ENCODE data around the gene AKTIP.
"Not testable (repeated sequence)": the region's sequence is repeated elsewhere in the genome, so short reads cannot be mapped to it uniquely, and the experiment has no call there.

AKTIP gene

DNA sequence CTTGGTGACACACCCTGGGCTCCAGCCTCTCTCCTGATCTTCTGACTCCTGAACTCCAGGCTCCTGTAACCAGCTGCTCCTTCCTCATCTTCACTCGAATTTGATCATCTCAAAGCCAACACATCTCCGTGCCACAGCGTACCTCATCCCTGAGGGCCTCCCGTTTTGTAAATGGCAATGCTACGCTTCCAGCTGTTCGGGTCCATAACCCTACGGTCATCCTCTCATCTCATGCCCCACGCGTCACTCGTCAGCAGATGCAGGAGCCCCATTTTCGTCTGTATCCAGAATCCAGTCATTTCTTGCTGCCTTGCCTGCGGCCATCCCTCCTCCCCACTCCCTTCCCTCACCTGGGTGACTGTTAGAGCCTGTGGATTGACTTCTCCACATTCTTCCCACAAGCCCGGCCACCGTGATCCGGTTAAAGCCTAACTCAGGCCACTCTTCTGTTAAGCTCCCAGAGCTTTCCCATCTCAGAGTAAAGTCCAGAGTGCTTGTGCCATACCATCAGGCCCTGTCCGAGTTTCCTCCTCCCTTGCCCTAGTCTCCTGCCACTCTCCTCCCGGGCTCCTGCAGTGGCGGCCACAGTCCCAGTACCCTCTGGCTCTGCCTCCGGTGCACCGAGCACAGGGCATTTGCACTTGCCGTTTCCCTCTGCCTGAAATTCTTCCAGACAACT lies 20.3 kb upstream of the AKTIP start:
- DNase-seq (ENCODE audit: low read depth in 2 of 2), result no peak
- H3K4me3 ChIP-seq (replicated peaks in 1 of 2; ENCODE audit: low read depth in 2 of 2, low read length in 2 of 2), result no peak overlapping the region
- TF ChIP-seq, protein P1, sequence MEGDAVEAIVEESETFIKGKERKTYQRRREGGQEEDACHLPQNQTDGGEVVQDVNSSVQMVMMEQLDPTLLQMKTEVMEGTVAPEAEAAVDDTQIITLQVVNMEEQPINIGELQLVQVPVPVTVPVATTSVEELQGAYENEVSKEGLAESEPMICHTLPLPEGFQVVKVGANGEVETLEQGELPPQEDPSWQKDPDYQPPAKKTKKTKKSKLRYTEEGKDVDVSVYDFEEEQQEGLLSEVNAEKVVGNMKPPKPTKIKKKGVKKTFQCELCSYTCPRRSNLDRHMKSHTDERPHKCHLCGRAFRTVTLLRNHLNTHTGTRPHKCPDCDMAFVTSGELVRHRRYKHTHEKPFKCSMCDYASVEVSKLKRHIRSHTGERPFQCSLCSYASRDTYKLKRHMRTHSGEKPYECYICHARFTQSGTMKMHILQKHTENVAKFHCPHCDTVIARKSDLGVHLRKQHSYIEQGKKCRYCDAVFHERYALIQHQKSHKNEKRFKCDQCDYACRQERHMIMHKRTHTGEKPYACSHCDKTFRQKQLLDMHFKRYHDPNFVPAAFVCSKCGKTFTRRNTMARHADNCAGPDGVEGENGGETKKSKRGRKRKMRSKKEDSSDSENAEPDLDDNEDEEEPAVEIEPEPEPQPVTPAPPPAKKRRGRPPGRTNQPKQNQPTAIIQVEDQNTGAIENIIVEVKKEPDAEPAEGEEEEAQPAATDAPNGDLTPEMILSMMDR (IDR thresholded peaks at IDR 0.05; ENCODE audit: low read depth, low read length), result no peak

DNA sequence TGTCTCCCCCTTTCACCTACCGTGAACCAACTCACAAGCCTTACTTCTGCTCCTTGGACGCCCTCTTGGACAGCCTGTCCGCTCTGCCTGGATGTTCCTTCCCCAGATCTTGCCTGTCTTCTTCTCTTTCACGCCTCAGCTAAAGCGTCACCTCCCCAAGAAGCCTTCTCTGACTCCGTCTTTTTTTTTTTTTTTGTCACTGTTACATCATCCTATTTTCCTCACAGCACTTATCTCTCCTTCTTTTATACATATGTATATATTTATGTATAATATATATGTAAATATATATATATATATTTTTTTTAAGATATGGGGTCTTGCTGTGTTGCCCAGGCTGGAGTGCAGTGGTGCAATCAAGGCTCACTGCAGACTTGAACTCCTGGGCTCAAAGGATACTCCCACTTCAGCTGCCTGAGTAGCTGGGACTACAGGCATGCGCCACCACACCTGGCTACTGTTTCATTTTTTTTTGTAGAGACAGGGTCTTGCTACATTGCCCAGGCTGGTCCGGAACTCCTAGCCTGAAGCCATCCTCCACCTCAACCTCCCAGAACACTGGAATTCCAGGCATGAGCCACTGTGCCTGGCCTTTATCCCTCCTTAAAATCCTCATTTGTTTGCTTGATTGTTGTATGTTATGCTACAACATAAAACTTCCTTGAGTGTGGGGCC lies 16.5 kb upstream of the AKTIP start:
- DNase-seq (ENCODE audit: low read depth in 2 of 2), result no peak
- TF ChIP-seq, protein P1 (IDR thresholded peaks at IDR 0.05; ENCODE audit: low read depth, low read length), result no peak
- H3K4me3 ChIP-seq (replicated peaks in 1 of 2; ENCODE audit: low read depth in 2 of 2, low read length in 2 of 2), result no peak overlapping the region

DNA sequence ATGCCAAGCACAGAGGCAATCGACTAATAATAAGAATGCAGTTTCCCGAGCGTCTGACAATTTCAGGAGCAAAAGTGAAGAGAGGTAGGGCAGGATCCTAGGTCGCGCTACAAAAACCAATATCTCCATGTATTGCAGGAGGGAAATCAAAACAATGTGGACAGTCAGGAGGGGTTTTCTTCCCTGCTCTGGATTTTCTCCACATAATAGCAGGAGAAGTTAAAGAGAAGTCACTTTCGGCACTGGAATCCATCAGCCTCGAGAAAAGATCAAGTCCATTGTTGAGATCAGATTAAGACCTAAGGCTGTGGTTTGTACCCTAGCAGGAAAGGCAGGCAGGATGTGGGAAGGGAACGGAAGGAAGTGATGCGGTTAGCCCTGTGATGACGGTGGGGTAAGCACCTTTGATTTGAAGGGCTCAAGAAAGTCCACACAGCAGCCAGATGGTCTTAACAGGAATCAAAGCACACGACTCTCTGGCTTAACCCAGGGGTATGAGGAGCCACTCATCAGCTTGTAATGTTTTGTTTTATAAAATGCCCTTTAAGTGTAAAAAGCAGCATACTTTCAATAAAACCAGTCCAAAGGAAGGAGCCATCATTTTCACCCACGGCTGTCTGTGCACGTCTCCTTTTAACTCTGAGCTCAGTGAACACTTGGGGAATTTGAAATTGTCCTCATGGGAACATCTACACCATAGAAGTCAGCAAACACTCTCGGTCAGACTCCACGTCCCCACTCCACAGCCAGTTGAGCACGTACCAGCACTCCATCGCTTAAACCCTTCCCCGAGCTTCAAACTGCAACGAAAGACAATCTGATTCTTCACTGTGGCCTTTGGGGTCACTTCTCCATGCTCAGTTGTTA lies 15.8 kb upstream of the AKTIP start:
- TF ChIP-seq, protein P1 (IDR thresholded peaks at IDR 0.05; ENCODE audit: low read depth, low read length), result no peak
- no peak overlapping the region for H3K4me3 ChIP-seq (replicated peaks in 1 of 2; ENCODE audit: low read depth in 2 of 2, low read length in 2 of 2)
- peak; percentile 86 to 95 for DNase-seq (ENCODE audit: low read depth in 2 of 2)

DNA sequence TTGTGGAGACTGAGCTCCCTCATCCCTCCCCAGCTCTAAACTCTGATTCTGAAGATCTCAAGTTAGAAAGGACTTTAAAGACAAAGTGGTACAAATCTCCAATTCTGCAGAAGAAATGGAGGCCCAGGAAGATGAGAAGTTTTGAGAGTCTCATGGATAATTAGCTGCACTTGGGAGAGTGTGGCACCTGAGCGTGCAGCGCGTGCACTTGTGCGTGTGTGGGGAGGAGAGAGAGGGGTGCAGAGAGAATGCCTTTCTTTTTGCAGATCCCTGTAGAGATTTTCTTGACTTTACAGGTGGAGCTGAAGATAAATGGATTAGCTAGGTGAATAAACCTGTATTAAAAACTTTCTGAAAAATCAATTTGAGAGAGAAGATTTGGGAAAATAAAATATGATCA lies 14.8 kb upstream of the AKTIP start:
- no peak overlapping the region for H3K4me3 ChIP-seq (replicated peaks in 1 of 2; ENCODE audit: low read depth in 2 of 2, low read length in 2 of 2)
- no peak for DNase-seq (ENCODE audit: low read depth in 2 of 2)
- TF ChIP-seq, protein P1 (IDR thresholded peaks at IDR 0.05; ENCODE audit: low read depth, low read length), result no peak

DNA sequence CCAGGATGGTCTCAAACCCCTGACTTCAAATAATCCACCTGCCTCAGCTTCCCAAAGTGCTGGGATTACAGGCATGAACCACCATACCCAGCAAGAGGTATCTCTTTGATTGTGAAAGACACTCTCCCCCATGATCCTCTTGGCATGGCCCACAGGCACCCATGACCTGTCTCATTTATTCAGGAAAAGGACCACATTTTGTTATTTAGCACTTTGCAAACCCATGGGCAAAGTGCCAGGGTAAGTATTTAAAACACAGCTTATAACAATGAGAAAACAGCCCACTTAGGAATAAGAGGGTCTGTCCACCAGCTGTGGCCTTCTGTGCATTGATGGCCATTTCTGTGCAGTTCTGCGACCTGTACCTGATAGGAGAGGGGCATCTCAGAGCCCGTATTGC lies 12.8 kb upstream of the AKTIP start:
- no peak for DNase-seq (ENCODE audit: low read depth in 2 of 2)
- no peak overlapping the region for H3K4me3 ChIP-seq (replicated peaks in 1 of 2; ENCODE audit: low read depth in 2 of 2, low read length in 2 of 2)
- TF ChIP-seq, protein P1 (IDR thresholded peaks at IDR 0.05; ENCODE audit: low read depth, low read length), result no peak

DNA sequence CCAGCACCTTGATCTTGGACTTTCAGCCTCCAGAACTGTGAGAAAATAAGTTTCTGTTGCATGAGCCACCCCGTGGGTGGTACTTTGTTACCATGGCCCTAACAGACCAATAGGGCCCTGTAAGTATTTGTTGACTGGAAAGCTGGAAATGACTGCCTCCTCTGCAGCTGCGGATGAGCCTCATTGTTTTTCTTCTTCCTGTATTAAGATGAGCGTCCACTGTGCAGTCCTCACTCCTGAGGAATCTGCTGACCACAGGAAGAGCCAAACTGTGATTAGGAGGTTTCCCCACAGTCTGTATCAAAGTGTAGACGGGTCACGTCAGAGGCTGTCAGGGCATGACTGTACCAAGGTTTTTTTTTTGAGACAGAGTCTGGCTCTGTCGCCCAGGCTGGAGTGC lies 12.2 kb upstream of the AKTIP start:
- TF ChIP-seq, protein P1 (IDR thresholded peaks at IDR 0.05; ENCODE audit: low read depth, low read length), result no peak
- peak; percentile 75 to 95 for DNase-seq (ENCODE audit: low read depth in 2 of 2)

DNA sequence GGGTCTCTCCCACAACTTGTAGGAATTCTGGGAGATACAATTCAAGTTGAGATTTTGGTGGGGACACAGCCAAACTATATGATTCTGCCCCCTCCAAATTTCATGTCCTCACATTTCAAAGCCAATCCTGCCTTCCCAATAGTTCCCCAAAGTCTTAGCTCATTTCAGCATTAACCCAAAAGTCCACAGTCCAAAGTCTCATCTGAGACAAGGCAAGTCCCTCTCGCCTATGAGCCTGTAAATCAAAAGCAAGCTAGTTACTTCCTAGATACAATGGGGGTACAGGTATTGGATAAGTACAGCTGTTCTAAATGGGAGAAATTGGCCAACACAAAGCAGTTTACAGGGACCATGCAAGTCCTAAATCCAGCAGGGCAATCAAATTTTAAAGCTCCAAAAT lies 9.8 kb upstream of the AKTIP start:
- not testable (repeated sequence) for H3K4me3 ChIP-seq (replicated peaks in 1 of 2; ENCODE audit: low read depth in 2 of 2, low read length in 2 of 2); DNase-seq (ENCODE audit: low read depth in 2 of 2)

More for the DNA sequence above, 12.2 kb upstream of the AKTIP start:
- no peak overlapping the region for H3K4me3 ChIP-seq (replicated peaks in 1 of 2; ENCODE audit: low read depth in 2 of 2, low read length in 2 of 2)
